Heart right ventricle (tissue), 16 donors: ENCODE data around the gene LRRFIP2. TPM values are rescaled to one million over a fixed set of nuclear protein-coding genes. Genes with fewer than 3 reads are reported as not detected.

Experiments
- ATAC-seq, 8 donors: fragments of 200-7000 bp; cut with Tn5 transposase; one replicate each; pipeline ENCODE4 v1.9.1; 2020; ENCODE audit warnings: mild to moderate bottlenecking in 8 of 8, moderate library complexity in 8 of 8, moderate number of reproducible peaks in 1 of 8
- DNase-seq, 2 donors: peaks; one replicate each; pipeline ENCODE4 v3.0.0-alpha.2; 2020
- H3K27ac ChIP-seq, 10 donors: fragments of 200-600 bp; sonication (generic) in 2 of 10; one replicate each; pipeline versions ENCODE4 v1.5.0 to v1.8.0; 2020 to 2022; ENCODE audit warnings: mild to moderate bottlenecking in 3 of 10
- H3K27me3 ChIP-seq, 7 donors: fragments of 200-600 bp; one replicate each; pipeline ENCODE4 v1.8.0; 2021 to 2022; ENCODE audit warnings: mild to moderate bottlenecking in 2 of 7
- H3K36me3 ChIP-seq, 9 donors: fragments of 200-600 bp; sonication (generic) in 1 of 9; one replicate each; pipeline versions ENCODE4 v1.5.0 to v1.8.0; 2020 to 2022; ENCODE audit warnings: mild to moderate bottlenecking in 2 of 9
- H3K4me1 ChIP-seq, 9 donors: fragments of 200-600 bp; sonication (generic) in 1 of 9; one replicate each; pipeline versions ENCODE4 v1.5.0 to v1.8.0; 2020 to 2022; ENCODE audit warnings: mild to moderate bottlenecking in 4 of 9
- H3K4me3 ChIP-seq, 10 donors: fragments of 200-600 bp; sonication (generic) in 2 of 10; one replicate each; pipeline versions ENCODE4 v1.5.0 to v1.8.0; 2020 to 2022; ENCODE audit warnings: mild to moderate bottlenecking in 7 of 10, moderate library complexity in 2 of 10
- H3K9me3 ChIP-seq, 11 donors: fragments of 200-600 bp in 10 of 11; sonication (generic) in 2 of 11; one replicate each; pipeline versions ENCODE4 v1.5.0 to v1.8.0; 2013 to 2022; ENCODE audit warnings: mild to moderate bottlenecking in 2 of 11, control low read depth in 1 of 11, moderate library complexity in 1 of 11
- WGBS, 2 donors: extraction: QIAGEN DNeasy Blood & Tissue Kit; methylation state at CpG; one replicate each; pipeline ENCODE4 v1.1.7; 2013; ENCODE audit warnings: inconsistent platforms in 1 of 2; 5-methylcytosine and 5-hydroxymethylcytosine counted together
- intact Hi-C, 10 donors: fragments of 100-400 bp; cut with DNase I; formaldehyde crosslinking; loops; one replicate each; pipeline versions ENCODE4 v1.11.1 to v1.14.2; 2022
- polyA plus RNA-seq, 2 donors: library from polyadenylated mRNA; stranded (reverse); fragments of 200-250 nt; gene quantifications; one replicate each; pipeline ENCODE4 v1.2.3, GENCODE V29; 2013
- total RNA-seq, 10 donors: library from RNA; stranded (reverse); fragmentation: NEBNext Ultra II Directional in 3 of 10; extraction: Animal tissue kit (Norgen Biotek cat#: 25700) in 3 of 10; gene quantifications; one replicate each; pipeline versions ENCODE4 v1.2.1 to v1.2.4, GENCODE V29; 2021 to 2023
- TF ChIP-seq, protein P1 (sequence below), 9 donors: fragments of 200-600 bp; sonication (generic) in 2 of 9; IDR thresholded peaks; one replicate each; pipeline versions ENCODE4 v1.5.0 to v1.8.0; 2021 to 2022; ENCODE audit warnings: antibody characterized with exemption in 9 of 9, mild to moderate bottlenecking in 5 of 9, moderate library complexity in 1 of 9
- donor health status: Arrhythmogenic right ventricular cardiomyopathy.
- donor health status: ischemic (EF 13 %, LVEDD 7.1; RV severe dilation, severe dysfunction).
- donor health status: healthy with polysubstance abuse.
- donor health status: DM: no; HTN: yes; CAD: no.
- donor health status: DM: no; HTN: no; CAD: no.
- donor health status: ischemic (EF 25% LVEDD 6.9; RV normal size, moderate dysfunction).
- donor health status: ischemic (EF 25% LVEDD 5.7; RV mildly dilated, moderate dysfunction).
- donor health status: healthy.
- donor health status: DM: yes; HTN: yes; CAD: no.
- donor health status: Ischemic cardiomyopathy.
- donor health status: ischemic (EF 35%, LVEDD 5.7; RV mildly dilated, moderate dysfunction).
- donor health status: nonischemic (EF 11% LVEDD 7.7; RV severe dilation, severe dysfunction).
- donor health status: DM: yes; HTN: yes; CAD: no.
- donor health status: PGD.
- donor health status: ischemic (EF 29% LVEDD 5.4; RV normal size, mild dysfunction).
- donor health status: nonischemic (EF 23%, LVEDD 6.1; RV moderate dilation, normal function).

The LRRFIP2 gene
- total and polyA plus RNA-seq, 12 donors = 63.2 to 199 (median 127) TPM

DNA sequence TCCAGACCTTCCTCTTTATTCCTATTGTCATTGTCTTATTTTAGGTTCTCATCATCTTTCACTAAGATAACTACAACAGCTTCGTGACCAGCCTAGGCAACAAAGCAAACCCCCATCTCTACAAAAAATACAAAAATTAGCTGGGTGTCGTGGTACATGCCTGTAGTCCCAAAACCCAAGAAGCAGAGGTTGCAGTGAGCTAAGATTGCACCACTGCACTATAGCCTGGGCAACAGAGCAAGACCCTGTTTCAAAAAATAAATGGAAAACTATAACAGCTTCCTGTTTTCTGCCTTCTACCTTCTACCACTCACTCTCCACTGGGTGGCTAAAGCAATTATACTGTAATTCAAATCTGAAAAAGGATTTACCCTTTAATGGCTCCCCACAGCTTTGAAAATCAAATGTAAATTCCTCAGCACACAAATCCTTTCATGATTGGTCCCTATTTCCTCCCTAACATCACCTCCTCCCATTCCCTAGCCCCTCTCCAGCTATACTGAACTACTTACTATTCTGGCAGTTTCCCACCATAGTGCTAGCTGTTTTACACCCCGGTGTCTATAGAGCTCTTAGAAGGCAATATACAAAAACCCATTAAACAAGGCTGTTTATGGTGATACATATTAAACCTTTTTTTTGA is 33.4 kb downstream of the LRRFIP2 start:
- Histone ChIP-seq H3K27ac (peak overlapping the region in 3 of 10 donors; percentile 3 to 16 (median 11)), H3K36me3 (peaks cover 0 to 31% (median 0%) of the 10 kb centered on the region in 9 donors), H3K4me3 (no peak overlapping the region), H3K9me3 (no peaks in the 10 kb centered on the region), H3K27me3 (no peaks in the 10 kb centered on the region), H3K4me1 (peaks cover 7 to 80% (median 47%) of the 10 kb centered on the region in 9 donors)
- WGBS, 2 donors = 98% methylated on average over 3 of the region's 3 CpGs
- ATAC-seq (no peak), DNase-seq (no peak)
- TF ChIP-seq, protein P1, sequence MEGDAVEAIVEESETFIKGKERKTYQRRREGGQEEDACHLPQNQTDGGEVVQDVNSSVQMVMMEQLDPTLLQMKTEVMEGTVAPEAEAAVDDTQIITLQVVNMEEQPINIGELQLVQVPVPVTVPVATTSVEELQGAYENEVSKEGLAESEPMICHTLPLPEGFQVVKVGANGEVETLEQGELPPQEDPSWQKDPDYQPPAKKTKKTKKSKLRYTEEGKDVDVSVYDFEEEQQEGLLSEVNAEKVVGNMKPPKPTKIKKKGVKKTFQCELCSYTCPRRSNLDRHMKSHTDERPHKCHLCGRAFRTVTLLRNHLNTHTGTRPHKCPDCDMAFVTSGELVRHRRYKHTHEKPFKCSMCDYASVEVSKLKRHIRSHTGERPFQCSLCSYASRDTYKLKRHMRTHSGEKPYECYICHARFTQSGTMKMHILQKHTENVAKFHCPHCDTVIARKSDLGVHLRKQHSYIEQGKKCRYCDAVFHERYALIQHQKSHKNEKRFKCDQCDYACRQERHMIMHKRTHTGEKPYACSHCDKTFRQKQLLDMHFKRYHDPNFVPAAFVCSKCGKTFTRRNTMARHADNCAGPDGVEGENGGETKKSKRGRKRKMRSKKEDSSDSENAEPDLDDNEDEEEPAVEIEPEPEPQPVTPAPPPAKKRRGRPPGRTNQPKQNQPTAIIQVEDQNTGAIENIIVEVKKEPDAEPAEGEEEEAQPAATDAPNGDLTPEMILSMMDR (IDR thresholded peaks at IDR 0.05) = no peak
- intact Hi-C loops = no loop called here

DNA sequence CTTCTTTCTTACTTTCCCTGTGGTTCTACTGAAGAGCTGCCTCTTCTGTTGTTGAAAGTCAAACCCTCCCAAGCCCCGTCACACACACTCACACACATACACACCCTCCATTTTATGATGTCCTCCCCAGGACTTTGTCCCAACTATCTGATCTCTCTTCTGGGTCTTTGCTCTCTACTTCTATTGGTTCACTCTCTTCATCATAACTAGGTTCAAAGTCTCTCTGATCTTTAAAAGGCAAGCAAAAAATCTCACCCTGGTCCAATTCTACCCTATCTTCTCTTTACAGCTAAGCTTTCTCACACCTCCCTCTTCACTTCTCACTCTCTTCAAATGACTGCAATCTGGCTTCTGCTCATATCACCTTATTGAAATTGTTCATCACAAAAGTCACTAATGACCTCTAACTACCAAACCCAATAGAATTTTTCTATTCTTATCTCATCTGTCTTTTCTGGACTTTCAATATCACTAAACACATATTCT is 34.8 kb downstream of the LRRFIP2 start:
- no peak for DNase-seq
- H3K27me3 ChIP-seq = no peaks in the 10 kb centered on the region
- H3K4me1 ChIP-seq = peaks cover 2 to 66% (median 33%) of the 10 kb centered on the region in 9 donors
- no peak overlapping the region for H3K4me3 ChIP-seq
- peaks cover 0 to 31% (median 0%) of the 10 kb centered on the region in 9 donors for H3K36me3 ChIP-seq
- TF ChIP-seq, protein P1 (IDR thresholded peaks at IDR 0.05) = no peak
- 58 to 60% methylated on average over 1 of the region's 1 CpG for WGBS, 2 donors
- H3K27ac ChIP-seq = peak overlapping the region in 8 of 10 donors; percentile 10 to 51 (median 30)
- peak in 5 of 8 donors; percentile 51 to 76 (median 67) for ATAC-seq
- no peaks in the 10 kb centered on the region for H3K9me3 ChIP-seq
- intact Hi-C loops = loop anchor here in 1 of 10 donors (5.0 kb wide), 1 partner anchor 33 kb away; the partner anchor contains the start of gene LRRFIP2

DNA sequence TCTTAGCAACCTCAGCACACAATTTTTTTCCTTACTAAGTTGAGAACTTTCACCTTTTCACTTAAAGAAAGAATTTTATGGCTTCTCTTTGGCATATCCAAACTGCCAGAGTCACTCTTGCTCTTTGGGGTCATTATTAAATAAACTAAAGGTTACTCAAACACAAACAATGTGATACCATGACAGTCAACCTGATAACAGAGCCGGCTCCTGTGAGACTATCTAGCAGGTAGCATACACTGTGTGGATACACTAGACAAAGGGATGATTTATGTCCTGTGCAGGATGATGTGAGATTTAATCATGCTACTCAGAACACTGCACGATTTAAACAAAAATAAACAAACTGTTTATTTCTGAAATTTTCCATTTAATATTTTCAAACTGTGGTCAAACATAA is 35.6 kb downstream of the LRRFIP2 start:
- intact Hi-C loops = loop anchor here in 1 of 10 donors (5.0 kb wide), 1 partner anchor 33 kb away; the partner anchor contains the start of gene LRRFIP2
- DNase-seq (no peak), ATAC-seq (no peak)
- no peaks in the 10 kb centered on the region for H3K27me3 ChIP-seq
- peaks cover 0 to 26% (median 0%) of the 10 kb centered on the region in 9 donors for H3K36me3 ChIP-seq
- whole genome bisulfite sequencing, 2 donors = 37 to 46% methylated on average over 2 of the region's 2 CpGs
- peak overlapping the region in 6 of 10 donors; percentile 15 to 51 (median 33) for H3K27ac ChIP-seq
- H3K9me3 ChIP-seq = no peaks in the 10 kb centered on the region
- TF ChIP-seq, protein P1 (IDR thresholded peaks at IDR 0.05) = no peak
- H3K4me1 ChIP-seq = peaks cover 0 to 64% (median 25%) of the 10 kb centered on the region in 9 donors
- H3K4me3 ChIP-seq = no peak overlapping the region

DNA sequence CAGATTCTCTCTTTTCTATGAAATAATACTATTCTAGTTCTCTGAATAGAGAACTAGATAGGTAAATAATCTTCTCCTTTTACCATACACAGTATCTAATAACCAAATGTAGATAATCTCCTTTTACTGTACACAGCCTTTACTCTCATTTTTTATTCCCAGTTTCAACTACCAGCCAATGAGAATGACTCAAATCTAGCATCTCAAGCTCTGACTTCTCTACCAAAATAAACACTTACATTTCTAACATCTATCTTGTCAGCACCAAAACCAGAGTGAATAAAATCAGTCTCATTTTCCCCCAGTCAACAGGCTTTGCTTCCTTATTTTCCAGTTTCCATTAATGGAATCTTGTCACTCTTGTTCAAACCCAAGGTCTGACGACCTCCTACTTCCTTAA is 36.9 kb downstream of the LRRFIP2 start:
- Histone ChIP-seq H3K4me3 (no peak overlapping the region), H3K36me3 (peaks cover 0 to 13% (median 0%) of the 10 kb centered on the region in 9 donors), H3K27ac (peak overlapping the region in 1 of 10 donors; percentile 7), H3K4me1 (peaks cover 7 to 59% (median 27%) of the 10 kb centered on the region in 9 donors), H3K27me3 (no peaks in the 10 kb centered on the region), H3K9me3 (no peaks in the 10 kb centered on the region)
- ATAC-seq = no peak
- DNase-seq = no peak
- 48 to 62% methylated on average over 1 of the region's 1 CpG for WGBS, 2 donors
- intact Hi-C loops = loop anchor here in 1 of 10 donors (5.0 kb wide), 1 partner anchor 35 kb away; the partner anchor contains the start of gene LRRFIP2
- TF ChIP-seq, protein P1 (IDR thresholded peaks at IDR 0.05) = no peak
